OCI-LY7 (cell line): ENCODE results near the gene MTM1. TPM values are rescaled to one million over a fixed set of nuclear protein-coding genes. Genes with fewer than 3 reads are reported as not detected.

ENCODE experiments used
- BruUV-seq: library from RNA; stranded (reverse); fragments of 400-500 nt; replicated peaks from 2 replicates; lab custom pipeline; 2021; lab: Mats Ljungman, UMichigan
- CTCF ChIA-PET: fragments of 300-600 bp; sonication (Branson Sonifier 250); formaldehyde crosslinking; loops from one replicate; lab custom pipeline; 2022; ENCODE audit warnings: antibody characterized with exemption; ENCODE audit not compliant: unreplicated experiment; lab: Charles Lee
- POLR2A ChIA-PET: fragments of 300-600 bp; sonication (Branson Sonifier 250); formaldehyde crosslinking; loops from one replicate; lab custom pipeline; 2022; ENCODE audit warnings: antibody characterized with exemption; lab: Charles Lee
- DNase-seq: peaks from one replicate; pipeline ENCODE4 v3.0.0-alpha.2; 2015; ENCODE audit warnings: low spot score
- H2AFZ ChIP-seq: fragments of 200-600 bp; sonication (generic), shearing (Covaris generic); 2 replicates; pipeline ENCODE4 v1.6.1; 2014; ENCODE audit warnings: mild to moderate bottlenecking, antibody characterized with exemption, low read length, moderate library complexity
- H3K27ac ChIP-seq: fragments of 200-600 bp; sonication (generic); 2 replicates; pipeline ENCODE4 v1.5.1; 2014; ENCODE audit warnings: mixed run types, low read depth, mild to moderate bottlenecking, moderate library complexity, low read length, inconsistent platforms; ENCODE audit not compliant: poor library complexity, severe bottlenecking
- H3K36me3 ChIP-seq: fragments of 200-600 bp; sonication (generic); 2 replicates; pipeline ENCODE4 v1.6.1; 2014; ENCODE audit warnings: mild to moderate bottlenecking, antibody characterized with exemption, low read length, moderate library complexity, mixed read lengths; ENCODE audit not compliant: insufficient read depth
- H3K4me1 ChIP-seq: fragments of 200-600 bp; sonication (generic); 2 replicates; pipeline ENCODE4 v1.5.1; 2014; ENCODE audit warnings: mild to moderate bottlenecking, low read length; ENCODE audit not compliant: insufficient read depth, poor library complexity, severe bottlenecking
- H3K4me2 ChIP-seq: fragments of 200-600 bp; sonication (generic); 2 replicates; pipeline ENCODE4 v1.6.1; 2014; ENCODE audit warnings: mild to moderate bottlenecking, low read length
- H3K4me3 ChIP-seq: fragments of 200-600 bp; sonication (generic); 2 replicates; pipeline ENCODE4 v1.5.1; 2014; ENCODE audit warnings: mild to moderate bottlenecking, low read depth, low read length; ENCODE audit not compliant: poor library complexity, severe bottlenecking
- H3K79me2 ChIP-seq: fragments of 200-600 bp; sonication (generic); 2 replicates; pipeline ENCODE4 v1.6.1; 2016; ENCODE audit warnings: low read depth, mild to moderate bottlenecking, low read length, moderate library complexity, mixed read lengths; ENCODE audit not compliant: insufficient read depth
- H3K9me2 ChIP-seq: fragments of 200-600 bp; sonication (generic); 2 replicates; pipeline ENCODE4 v1.6.1; 2016; ENCODE audit warnings: mild to moderate bottlenecking, low read length, mixed read lengths; ENCODE audit not compliant: insufficient read depth
- H3K9me3 ChIP-seq: fragments of 200-600 bp; sonication (generic); 2 replicates; pipeline ENCODE4 v1.6.1; 2014; ENCODE audit warnings: mild to moderate bottlenecking, mixed run types, low read length, mixed read lengths
- H4K20me1 ChIP-seq: fragments of 200-600 bp; sonication (generic); 2 replicates; pipeline ENCODE4 v1.6.1; 2014; ENCODE audit warnings: mild to moderate bottlenecking, antibody characterized with exemption, low read length, moderate library complexity, mixed read lengths; ENCODE audit not compliant: insufficient read depth
- CTCF ChIP-seq: fragments of 200-600 bp; sonication (generic); conservative IDR thresholded peaks from 2 replicates; pipeline ENCODE4 v1.5.1; 2014; ENCODE audit warnings: mild to moderate bottlenecking, antibody characterized with exemption, low read length, moderate library complexity, mixed read lengths
- EZH2phosphoT487 ChIP-seq: fragments of 200-600 bp; sonication (generic); IDR thresholded peaks from 2 replicates; pipeline ENCODE4 v1.6.1; 2018; ENCODE audit warnings: low read depth, borderline replicate concordance, mild to moderate bottlenecking, mixed run types, antibody characterized with exemption, low read length, moderate library complexity, mixed read lengths
- intact Hi-C: fragments of 100-400 bp; cut with micrococcal nuclease; formaldehyde crosslinking; loops from one replicate; pipeline ENCODE4 v1.10.0; 2022; ENCODE audit not compliant: unreplicated experiment
- total RNA-seq, 2 experiments: library from RNA; depleted of rRNA in 1 of 2; stranded (reverse); fragments of >200 nt in 1 of 2; shearing (Covaris generic) in 1 of 2; gene quantifications; 2 replicates each; pipeline ENCODE4 v1.2.3, GENCODE V29; 2014 to 2022

Gene MTM1
- total RNA-seq, 2 experiments from 2014 or later: 6.0 to 19.7 TPM

GRCh38 chrX:150581093-150581775, 12.8 kb downstream of the MTM1 start:
- Histone ChIP-seq H3K4me2 (no peak overlapping the region), H3K27ac (no peak overlapping the region), H3K4me1 (no peaks in the 10 kb centered on the region), H3K9me2 (no peaks in the 10 kb centered on the region), H3K9me3 (no peaks in the 10 kb centered on the region), H3K36me3 (no peaks in the 10 kb centered on the region; the same call in 1 of the 2 replicates), H3K4me3 (no peak overlapping the region), H3K79me2 (no peaks in the 10 kb centered on the region), H4K20me1 (no peaks in the 10 kb centered on the region), H2AFZ (no peak overlapping the region)
- no peak for DNase-seq
- intact Hi-C loops: no loop called here
- ChIA-PET POLR2A (no interaction called here), CTCF (no interaction called here)
- BruUV-seq: no TSS peak
- no peak for TF ChIP-seq EZH2phosphoT487
- TF ChIP-seq CTCF: no peak

- POLR2A ChIA-PET: no interaction called here
- intact Hi-C loops: no loop called here
Measured at GRCh38 chrX:150582338-150582948, 14.0 kb downstream of the MTM1 start.

More at GRCh38 chrX:150582338-150582948, 14.0 kb downstream of the MTM1 start:
- CTCF ChIA-PET: no interaction called here
- no peaks in the 10 kb centered on the region for H3K9me2 ChIP-seq
- no TSS peak for BruUV-seq
- TF ChIP-seq EZH2phosphoT487: no peak
- no peak for TF ChIP-seq CTCF
- no peak overlapping the region for H3K27ac ChIP-seq
- H3K4me2 ChIP-seq: no peak overlapping the region
- no peak for DNase-seq
- no peaks in the 10 kb centered on the region for H3K4me1 ChIP-seq
- no peaks in the 10 kb centered on the region for H4K20me1 ChIP-seq
- no peak overlapping the region for H3K4me3 ChIP-seq
- no peaks in the 10 kb centered on the region for H3K9me3 ChIP-seq
- H2AFZ ChIP-seq: no peak overlapping the region
- H3K79me2 ChIP-seq: no peaks in the 10 kb centered on the region
- no peaks in the 10 kb centered on the region; the same call in 1 of the 2 replicates for H3K36me3 ChIP-seq
